ENCODE results near the gene WWTR1.

The WWTR1 gene

GRCh38 chr3:149564079-149564478 lies 93.7 kb downstream of the WWTR1 start:
- H3K36me3 Mint-ChIP-seq = no peaks in the 10 kb centered on the region
- no peak overlapping the region for H3K4me3 Mint-ChIP-seq
- H3K4me1 Mint-ChIP-seq = no peaks in the 10 kb centered on the region

GRCh38 chr3:149563114-149563513 lies 94.7 kb downstream of the WWTR1 start:
- no peaks in the 10 kb centered on the region for H3K4me1 Mint-ChIP-seq
- ATAC-seq (replicated peaks) (no peak), DNase-seq (no peak)
- H3K27me3 Mint-ChIP-seq = peaks cover 4 to 12% of the 10 kb centered on the region in 2 donors
- H3K9me3 Mint-ChIP-seq = no peaks in the 10 kb centered on the region
- no peak overlapping the region for H3K4me3 Mint-ChIP-seq
- no peaks in the 10 kb centered on the region for H3K36me3 Mint-ChIP-seq
- H3K27ac Mint-ChIP-seq = no peak overlapping the region

More at GRCh38 chr3:149564079-149564478, 93.7 kb downstream of the WWTR1 start:
- ATAC-seq (replicated peaks) = no peak
- DNase-seq = no peak
- H3K9me3 Mint-ChIP-seq = no peaks in the 10 kb centered on the region
- H3K27me3 Mint-ChIP-seq = peaks cover 3 to 12% of the 10 kb centered on the region in 2 donors
- H3K27ac Mint-ChIP-seq = no peak overlapping the region

- Mint-ChIP-seq H3K27ac (no peak overlapping the region), H3K36me3 (no peaks in the 10 kb centered on the region), H3K4me3 (no peak overlapping the region), H3K9me3 (no peaks in the 10 kb centered on the region), H3K4me1 (no peaks in the 10 kb centered on the region), H3K27me3 (peaks cover 0 to 4% of the 10 kb centered on the region in 2 donors)
- DNase-seq = no peak
- no peak for ATAC-seq (replicated peaks)
Measured at GRCh38 chr3:149560617-149561016, 97.2 kb downstream of the WWTR1 start.

GRCh38 chr3:149560001-149560400 lies 97.8 kb downstream of the WWTR1 start:
- Mint-ChIP-seq H3K4me1 (no peaks in the 10 kb centered on the region), H3K36me3 (no peaks in the 10 kb centered on the region), H3K9me3 (no peaks in the 10 kb centered on the region), H3K27ac (no peak overlapping the region), H3K27me3 (peaks cover 0 to 4% of the 10 kb centered on the region in 2 donors), H3K4me3 (no peak overlapping the region)
- DNase-seq (no peak), ATAC-seq (replicated peaks) (no peak)

- no peaks in the 10 kb centered on the region for H3K4me1 Mint-ChIP-seq
- H3K4me3 Mint-ChIP-seq = no peak overlapping the region
- no peak for DNase-seq
- H3K9me3 Mint-ChIP-seq = no peaks in the 10 kb centered on the region
- H3K27ac Mint-ChIP-seq = no peak overlapping the region
- ATAC-seq (replicated peaks) = no peak
- H3K27me3 Mint-ChIP-seq = peaks cover 0 to 4% of the 10 kb centered on the region in 2 donors
- no peaks in the 10 kb centered on the region for H3K36me3 Mint-ChIP-seq
Measured at GRCh38 chr3:149559525-149559924, 98.3 kb downstream of the WWTR1 start.

- Mint-ChIP-seq H3K4me3 (no peak overlapping the region), H3K9me3 (no peaks in the 10 kb centered on the region), H3K27me3 (peaks cover 0 to 4% of the 10 kb centered on the region in 2 donors), H3K4me1 (no peaks in the 10 kb centered on the region), H3K36me3 (no peaks in the 10 kb centered on the region), H3K27ac (no peak overlapping the region)
- ATAC-seq (replicated peaks) (no peak), DNase-seq (no peak)
Measured at GRCh38 chr3:149555927-149556326, 101.9 kb downstream of the WWTR1 start.

- ATAC-seq (replicated peaks) (no peak), DNase-seq (no peak)
- Mint-ChIP-seq H3K4me3 (no peak overlapping the region), H3K27me3 (peaks cover 0 to 4% of the 10 kb centered on the region in 2 donors), H3K27ac (no peak overlapping the region), H3K4me1 (no peaks in the 10 kb centered on the region), H3K9me3 (no peaks in the 10 kb centered on the region), H3K36me3 (no peaks in the 10 kb centered on the region)
Measured at GRCh38 chr3:149554826-149555225, 103.0 kb downstream of the WWTR1 start.

- H3K4me1 Mint-ChIP-seq = no peaks in the 10 kb centered on the region
- peaks cover 4 to 5% of the 10 kb centered on the region in 2 donors for H3K27me3 Mint-ChIP-seq
- no peaks in the 10 kb centered on the region for H3K36me3 Mint-ChIP-seq
- ATAC-seq (replicated peaks) = no peak
- H3K9me3 Mint-ChIP-seq = no peaks in the 10 kb centered on the region
- no peak overlapping the region for H3K4me3 Mint-ChIP-seq
- no peak for DNase-seq
- H3K27ac Mint-ChIP-seq = no peak overlapping the region
Measured at GRCh38 chr3:149553781-149554451, 103.9 kb downstream of the WWTR1 start.

GRCh38 chr3:149552700-149553099 lies 105.1 kb downstream of the WWTR1 start:
- Mint-ChIP-seq H3K36me3 (no peaks in the 10 kb centered on the region), H3K4me3 (no peak overlapping the region), H3K4me1 (no peaks in the 10 kb centered on the region), H3K27ac (no peak overlapping the region), H3K9me3 (no peaks in the 10 kb centered on the region), H3K27me3 (peaks cover 0 to 5% of the 10 kb centered on the region in 2 donors)
- DNase-seq (no peak), ATAC-seq (replicated peaks) (no peak)

- no peak for DNase-seq
- no peaks in the 10 kb centered on the region for H3K9me3 Mint-ChIP-seq
- ATAC-seq (replicated peaks) = no peak
- no peak overlapping the region for H3K4me3 Mint-ChIP-seq
- no peaks in the 10 kb centered on the region for H3K36me3 Mint-ChIP-seq
- H3K27me3 Mint-ChIP-seq = peaks cover 3 to 11% of the 10 kb centered on the region in 2 donors
- no peaks in the 10 kb centered on the region for H3K4me1 Mint-ChIP-seq
- no peak overlapping the region for H3K27ac Mint-ChIP-seq
Measured at GRCh38 chr3:149551500-149551899, 106.3 kb downstream of the WWTR1 start.

GRCh38 chr3:149548669-149549065 lies 109.2 kb downstream of the WWTR1 start:
- DNase-seq = no peak
- Mint-ChIP-seq H3K36me3 (no peaks in the 10 kb centered on the region), H3K4me3 (no peak overlapping the region)

GRCh38 chr3:149547954-149548668 lies 109.7 kb downstream of the WWTR1 start:
- Mint-ChIP-seq H3K27ac (no peak overlapping the region), H3K4me3 (no peak overlapping the region), H3K9me3 (no peaks in the 10 kb centered on the region), H3K4me1 (no peaks in the 10 kb centered on the region), H3K36me3 (no peaks in the 10 kb centered on the region), H3K27me3 (peaks cover 3 to 17% of the 10 kb centered on the region in 2 donors)
- DNase-seq = no peak
- no peak for ATAC-seq (replicated peaks)

More at GRCh38 chr3:149548669-149549065, 109.2 kb downstream of the WWTR1 start:
- Mint-ChIP-seq H3K9me3 (no peaks in the 10 kb centered on the region), H3K27me3 (peaks cover 3 to 17% of the 10 kb centered on the region in 2 donors), H3K4me1 (no peaks in the 10 kb centered on the region), H3K27ac (no peak overlapping the region)
- no peak for ATAC-seq (replicated peaks)

GRCh38 chr3:149547413-149547812 lies 110.4 kb downstream of the WWTR1 start:
- H3K4me1 Mint-ChIP-seq = no peaks in the 10 kb centered on the region

GRCh38 chr3:149545049-149545448 lies 112.8 kb downstream of the WWTR1 start:
- no peak for DNase-seq
- ATAC-seq (replicated peaks) = no peak
- Mint-ChIP-seq H3K4me1 (no peaks in the 10 kb centered on the region), H3K27me3 (peaks cover 8 to 19% of the 10 kb centered on the region in 2 donors), H3K36me3 (no peaks in the 10 kb centered on the region), H3K27ac (no peak overlapping the region), H3K4me3 (no peak overlapping the region), H3K9me3 (no peaks in the 10 kb centered on the region)

More at GRCh38 chr3:149547413-149547812, 110.4 kb downstream of the WWTR1 start:
- no peaks in the 10 kb centered on the region for H3K36me3 Mint-ChIP-seq
- peaks cover 8 to 17% of the 10 kb centered on the region in 2 donors for H3K27me3 Mint-ChIP-seq
- ATAC-seq (replicated peaks) (no peak), DNase-seq (no peak)
- no peak overlapping the region for H3K4me3 Mint-ChIP-seq
- H3K27ac Mint-ChIP-seq = no peak overlapping the region
- no peaks in the 10 kb centered on the region for H3K9me3 Mint-ChIP-seq

Measured in stimulated activated naive B cell treated with anti-CD40 and anti-IgM and Interleukin-4, amounts not matched to agents 10 μg/mL and 1 μg/mL and 100 μg/mL, for 72 hours (primary cell).